ENCODE data around the gene MLF2. TPM values are rescaled to one million over a fixed set of nuclear protein-coding genes. Genes with fewer than 3 reads are reported as not detected.
A peak's percentile ranks its signal among the peaks of the same experiment; 100 is the strongest.

MLF2 gene
- polyA plus RNA-seq, 4 donors: 163 to 233 (median 187) TPM

DNA sequence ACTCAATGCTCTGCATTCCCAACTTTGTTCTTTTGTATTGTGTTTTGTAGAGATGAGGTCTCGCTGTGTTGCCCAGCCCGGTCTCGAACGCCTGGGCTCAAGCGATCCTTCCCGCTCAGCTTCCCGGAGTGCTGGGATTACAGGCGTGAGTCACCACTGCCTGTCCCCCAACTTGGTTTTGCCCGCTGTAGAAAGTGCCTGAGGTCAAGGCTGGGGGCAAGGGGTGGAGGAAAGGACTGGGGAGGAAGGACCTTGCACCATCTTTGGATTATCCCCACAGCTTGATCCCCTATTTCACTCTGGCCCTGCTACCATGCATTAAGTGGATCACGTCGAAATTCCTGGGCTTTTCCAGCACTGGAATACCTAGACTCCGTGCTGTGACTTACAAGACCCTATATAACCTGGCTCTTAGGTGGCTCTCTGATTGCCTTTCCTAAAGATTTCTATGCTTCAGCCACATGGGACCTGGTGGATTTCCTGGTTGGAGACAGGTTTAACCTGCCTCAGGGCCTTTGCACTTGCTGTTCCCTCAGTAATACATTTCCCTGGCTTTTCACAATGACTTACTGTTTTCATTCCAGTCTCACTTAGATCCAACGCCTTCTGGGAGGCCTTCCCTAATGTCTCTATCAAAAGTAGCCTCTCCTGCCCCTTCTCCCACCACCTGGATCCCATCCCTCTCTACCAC is 51.7 kb downstream of the MLF2 start:
- Histone ChIP-seq H3K9me3 (ENCODE audit: control insufficient read depth in 2 of 2, insufficient read depth in 1 of 2, low read depth in 1 of 2, low read length in 1 of 2) (no peaks in the 10 kb centered on the region), H3K4me3 (ENCODE audit: low read depth in 1 of 3, low read length in 3 of 3) (peak overlapping the region in 2 of 3 donors; percentile 14 to 37), H3K36me3 (ENCODE audit: control insufficient read depth in 3 of 3, insufficient read depth in 2 of 3, low read depth in 1 of 3, low read length in 3 of 3) (no peaks in the 10 kb centered on the region), H3K27me3 (ENCODE audit: control insufficient read depth in 3 of 3, insufficient read depth in 3 of 3, low read length in 3 of 3) (peaks cover 4 to 77% (median 20%) of the 10 kb centered on the region in 3 donors), H3K4me1 (ENCODE audit: control insufficient read depth in 3 of 3, insufficient read depth in 2 of 3, low read depth in 1 of 3, low read length in 2 of 3) (peaks cover 0 to 5% (median 0%) of the 10 kb centered on the region in 3 donors), H3K27ac (ENCODE audit: low read depth in 1 of 3, low read length in 2 of 3) (no peak overlapping the region)
- DNase-seq (no peak), FAIRE-seq (no peak)
- 30 to 31% (median 30%) methylated on average over 13 of the region's 13 CpGs for WGBS, 3 donors

GRCh38 chr12:6700646-6701051 is 52.3 kb downstream of the MLF2 start, which contains the start of gene PIANP:
PIANP (minus strand) TSS chr12:6700815; CDS start chr12:6698061, 2,754 bp downstream.
- Histone ChIP-seq H3K4me1 (ENCODE audit: control insufficient read depth in 3 of 3, insufficient read depth in 2 of 3, low read depth in 1 of 3, low read length in 2 of 3) (peaks cover 0 to 5% (median 0%) of the 10 kb centered on the region in 3 donors), H3K36me3 (ENCODE audit: control insufficient read depth in 3 of 3, insufficient read depth in 2 of 3, low read depth in 1 of 3, low read length in 3 of 3) (no peaks in the 10 kb centered on the region), H3K27me3 (ENCODE audit: control insufficient read depth in 3 of 3, insufficient read depth in 3 of 3, low read length in 3 of 3) (peaks cover 4 to 78% (median 20%) of the 10 kb centered on the region in 3 donors), H3K4me3 (ENCODE audit: low read depth in 1 of 3, low read length in 3 of 3) (peak within 1 kb of the TSS; percentile 37 to 40 (median 39)), H3K27ac (ENCODE audit: low read depth in 1 of 3, low read length in 2 of 3) (no peak within 1 kb of the TSS), H3K9me3 (ENCODE audit: control insufficient read depth in 2 of 2, insufficient read depth in 1 of 2, low read depth in 1 of 2, low read length in 1 of 2) (no peaks in the 10 kb centered on the region)
- DNase-seq (peak in 1 of 2 donors; percentile 71), FAIRE-seq (no peak)
- 0 to 4% (median 0%) methylated on average over 16 to 43 of the region's 43 CpGs for WGBS, 3 donors

DNA sequence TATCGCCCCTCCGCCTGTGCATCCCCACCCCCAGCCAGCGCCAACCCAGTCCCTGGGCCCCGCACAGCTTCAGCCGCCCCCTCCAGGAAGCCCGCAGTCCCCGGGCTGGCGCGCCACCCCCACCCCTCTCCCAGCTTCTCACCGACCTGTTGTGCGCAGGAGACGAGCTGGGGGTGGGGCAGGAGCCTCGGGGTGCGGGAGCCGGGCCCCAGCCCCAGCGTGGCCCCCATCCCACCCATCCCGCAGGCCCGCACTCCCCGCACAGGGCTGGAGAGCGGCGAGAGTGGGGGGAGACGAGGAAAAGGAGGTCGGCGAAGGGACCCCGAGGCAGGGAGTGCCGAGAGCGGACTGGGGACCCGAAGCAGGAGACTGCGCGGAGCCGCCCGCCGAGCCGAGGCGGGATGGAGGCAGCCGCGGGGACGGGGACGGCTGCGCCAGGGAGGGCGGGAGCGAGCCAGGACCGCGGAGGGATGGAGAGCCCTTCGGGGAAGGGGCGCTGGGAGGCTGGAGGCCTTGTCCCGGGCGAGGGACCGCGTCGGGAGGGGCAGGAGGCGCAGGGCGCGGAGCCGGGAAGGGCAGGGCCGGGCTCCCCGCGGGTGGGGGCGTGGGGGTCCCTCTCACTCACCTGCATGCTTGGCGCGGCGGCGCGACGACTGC is 52.8 kb downstream of the MLF2 start:
- Histone ChIP-seq H3K27ac (ENCODE audit: low read depth in 1 of 3, low read length in 2 of 3) (no peak overlapping the region), H3K4me3 (ENCODE audit: low read depth in 1 of 3, low read length in 3 of 3) (peak overlapping the region; percentile 37 to 40 (median 39)), H3K27me3 (ENCODE audit: control insufficient read depth in 3 of 3, insufficient read depth in 3 of 3, low read length in 3 of 3) (peaks cover 4 to 76% (median 20%) of the 10 kb centered on the region in 3 donors), H3K36me3 (ENCODE audit: control insufficient read depth in 3 of 3, insufficient read depth in 2 of 3, low read depth in 1 of 3, low read length in 3 of 3) (no peaks in the 10 kb centered on the region), H3K9me3 (ENCODE audit: control insufficient read depth in 2 of 2, insufficient read depth in 1 of 2, low read depth in 1 of 2, low read length in 1 of 2) (no peaks in the 10 kb centered on the region), H3K4me1 (ENCODE audit: control insufficient read depth in 3 of 3, insufficient read depth in 2 of 3, low read depth in 1 of 3, low read length in 2 of 3) (peaks cover 0 to 5% (median 0%) of the 10 kb centered on the region in 3 donors)
- FAIRE-seq (no peak), DNase-seq (peak in 1 of 2 donors; percentile 18)
- 1 to 3% (median 1%) methylated on average over 27 to 65 of the region's 65 CpGs for WGBS, 3 donors

DNA sequence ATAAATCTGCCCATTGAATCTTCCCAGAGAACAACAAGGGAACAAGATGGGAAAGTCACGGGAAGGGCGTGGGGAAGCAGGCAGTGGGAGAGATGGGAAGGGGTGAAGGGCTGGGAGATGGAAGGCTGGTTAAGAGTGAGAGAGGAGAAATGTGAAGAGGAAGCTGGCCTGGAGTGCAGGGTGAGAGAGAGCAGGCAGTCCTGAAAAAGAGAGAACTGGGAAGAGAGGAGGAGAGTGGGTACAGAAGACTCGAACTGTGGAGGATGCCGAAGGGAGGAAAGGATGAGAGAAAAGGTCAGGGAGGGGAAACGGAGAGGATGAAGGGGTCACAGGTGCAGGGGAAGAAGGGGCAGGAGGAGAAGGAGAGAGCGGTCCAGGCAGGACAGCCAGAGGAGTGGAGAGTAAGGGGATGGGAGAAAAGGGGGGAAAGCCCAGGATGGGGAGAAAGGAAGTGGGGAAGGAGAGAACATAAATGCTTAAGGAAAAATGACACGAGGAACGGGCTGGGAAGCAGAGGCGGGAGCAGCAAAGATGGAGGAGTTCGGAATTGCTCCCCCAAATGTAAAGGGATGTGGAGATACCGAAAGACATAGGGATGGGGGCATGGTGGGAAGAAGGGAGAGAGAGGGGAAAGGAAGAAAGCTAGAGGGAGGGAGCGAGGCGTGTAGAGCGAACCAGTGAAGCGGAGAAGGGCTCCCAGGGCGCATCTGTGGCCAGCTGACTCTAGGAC is 53.5 kb downstream of the MLF2 start:
- DNase-seq (no peak), FAIRE-seq (no peak)
- H3K4me3 ChIP-seq (ENCODE audit: low read depth in 1 of 3, low read length in 3 of 3): peak overlapping the region in 2 of 3 donors; percentile 37 to 39
- H3K27me3 ChIP-seq (ENCODE audit: control insufficient read depth in 3 of 3, insufficient read depth in 3 of 3, low read length in 3 of 3): peaks cover 4 to 76% (median 20%) of the 10 kb centered on the region in 3 donors
- H3K27ac ChIP-seq (ENCODE audit: low read depth in 1 of 3, low read length in 2 of 3): no peak overlapping the region
- H3K36me3 ChIP-seq (ENCODE audit: control insufficient read depth in 3 of 3, insufficient read depth in 2 of 3, low read depth in 1 of 3, low read length in 3 of 3): peaks cover 0 to 3% (median 0%) of the 10 kb centered on the region in 3 donors
- 17 to 24% (median 18%) methylated on average over 12 to 16 of the region's 16 CpGs for WGBS, 3 donors
- peaks cover 0 to 5% (median 0%) of the 10 kb centered on the region in 3 donors for H3K4me1 ChIP-seq (ENCODE audit: control insufficient read depth in 3 of 3, insufficient read depth in 2 of 3, low read depth in 1 of 3, low read length in 2 of 3)
- H3K9me3 ChIP-seq (ENCODE audit: control insufficient read depth in 2 of 2, insufficient read depth in 1 of 2, low read depth in 1 of 2, low read length in 1 of 2): no peaks in the 10 kb centered on the region

DNA sequence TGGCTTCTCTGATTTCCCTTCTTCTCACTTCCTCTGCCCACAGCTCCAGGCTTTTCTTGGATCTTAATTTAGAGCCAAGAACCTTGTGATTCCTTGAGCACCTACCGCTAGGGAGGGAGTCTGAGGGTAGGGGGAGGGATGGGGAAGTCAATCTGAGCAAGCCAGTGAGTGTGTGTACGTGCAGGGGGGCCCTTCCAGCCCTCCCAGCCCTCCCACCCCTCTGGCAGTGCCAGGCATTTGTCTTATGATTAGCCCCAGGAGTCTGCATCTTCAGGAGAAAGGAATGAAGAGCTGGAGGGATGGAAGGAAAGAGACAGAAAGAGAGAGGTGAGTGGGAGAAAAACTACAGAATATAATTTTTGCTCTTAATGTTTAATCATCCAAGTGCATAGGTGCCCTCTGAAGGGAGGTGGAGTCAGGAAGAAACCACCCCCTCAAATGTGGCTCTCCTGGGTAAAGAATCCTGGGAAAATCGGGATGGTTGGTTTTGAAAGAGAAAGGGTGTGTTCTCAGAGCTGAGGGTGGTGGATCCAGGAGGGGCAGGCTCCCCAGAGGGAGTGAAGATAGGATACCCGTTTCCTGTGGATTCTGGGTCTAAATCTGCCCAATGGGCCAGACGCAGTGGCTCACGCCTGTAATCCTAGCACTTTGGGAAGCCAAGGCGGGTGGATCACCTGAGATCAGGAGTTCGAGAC is 54.4 kb downstream of the MLF2 start:
- Histone ChIP-seq H3K4me1 (ENCODE audit: control insufficient read depth in 3 of 3, insufficient read depth in 2 of 3, low read depth in 1 of 3, low read length in 2 of 3) (peaks cover 0 to 5% (median 0%) of the 10 kb centered on the region in 3 donors), H3K36me3 (ENCODE audit: control insufficient read depth in 3 of 3, insufficient read depth in 2 of 3, low read depth in 1 of 3, low read length in 3 of 3) (peaks cover 0 to 4% (median 0%) of the 10 kb centered on the region in 3 donors), H3K9me3 (ENCODE audit: control insufficient read depth in 2 of 2, insufficient read depth in 1 of 2, low read depth in 1 of 2, low read length in 1 of 2) (no peaks in the 10 kb centered on the region), H3K4me3 (ENCODE audit: low read depth in 1 of 3, low read length in 3 of 3) (no peak overlapping the region), H3K27me3 (ENCODE audit: control insufficient read depth in 3 of 3, insufficient read depth in 3 of 3, low read length in 3 of 3) (peaks cover 4 to 67% (median 18%) of the 10 kb centered on the region in 3 donors), H3K27ac (ENCODE audit: low read depth in 1 of 3, low read length in 2 of 3) (no peak overlapping the region)
- 48 to 59% (median 50%) methylated on average over 8 of the region's 8 CpGs for WGBS, 3 donors
- FAIRE-seq: no peak
- no peak for DNase-seq

Other genes starting within 250 kb of the MLF2 start
- gene GAPDH, start 218.6 kb downstream of the MLF2 start, polyA plus RNA-seq: 1,000 to 10,000 TPM; 1,934 to 3,805 (median 2,842) TPM
- 1 to 10 TPM; 1.3 to 7.7 (median 5.2) TPM for gene IFFO1, start 197.1 kb downstream of the MLF2 start, polyA plus RNA-seq
- gene NOP2, start 184.8 kb downstream of the MLF2 start, polyA plus RNA-seq: 10 to 100 TPM; 14.3 to 40.6 (median 22.0) TPM
- gene CHD4, start 145.8 kb downstream of the MLF2 start, polyA plus RNA-seq: 100 to 1,000 TPM in 2 of 4 donors, 10 to 100 TPM in 2; 88.2 to 123 (median 109) TPM
- gene LPAR5, start 117.2 kb downstream of the MLF2 start, polyA plus RNA-seq: 10 to 100 TPM in 1 of 4 donors, 1 to 10 TPM in 3; 6.2 to 19.7 (median 8.3) TPM
- gene ACRBP, start 105.7 kb downstream of the MLF2 start, polyA plus RNA-seq: 1 to 10 TPM; 2.6 to 5.9 (median 3.6) TPM
- gene ING4, start 90.0 kb downstream of the MLF2 start, polyA plus RNA-seq: 10 to 100 TPM; 29.3 to 61.0 (median 30.5) TPM
- gene ZNF384, start 63.8 kb downstream of the MLF2 start, polyA plus RNA-seq: 10 to 100 TPM; 26.2 to 82.3 (median 34.6) TPM
- 1 to 10 TPM in 2 of 4 donors, not detected in 2; 1.7 to 3.4 TPM for gene PIANP, start 52.3 kb downstream of the MLF2 start, polyA plus RNA-seq
- gene COPS7A, start 29.1 kb downstream of the MLF2 start, polyA plus RNA-seq: 10 to 100 TPM; 30.5 to 49.3 (median 36.1) TPM
- 100 to 1,000 TPM in 2 of 4 donors, 10 to 100 TPM in 2; 34.0 to 204 (median 122) TPM for gene PTMS, start 13.2 kb upstream of the MLF2 start, polyA plus RNA-seq
- 1 to 10 TPM in 2 of 4 donors, under 1 TPM in 2; 0.67 to 5.9 (median 1.3) TPM for gene LAG3, start 19.4 kb upstream of the MLF2 start, polyA plus RNA-seq
- 10 to 100 TPM in 1 of 4 donors, 1 to 10 TPM in 2, under 1 TPM in 1; 0.89 to 19.1 (median 6.5) TPM for gene CD4, start 36.4 kb upstream of the MLF2 start, polyA plus RNA-seq
- gene GPR162, start 68.7 kb upstream of the MLF2 start, polyA plus RNA-seq: 1 to 10 TPM in 3 of 4 donors, not detected in 1; 1.1 to 6.7 (median 5.1) TPM
- gene P3H3, start 75.3 kb upstream of the MLF2 start, polyA plus RNA-seq: 10 to 100 TPM in 1 of 4 donors, 1 to 10 TPM in 2, under 1 TPM in 1; 0.89 to 18.3 (median 4.9) TPM
- 1 to 10 TPM in 3 of 4 donors, not detected in 1; 1.0 to 5.5 (median 3.2) TPM for gene GNB3, start 87.8 kb upstream of the MLF2 start, polyA plus RNA-seq
- gene CDCA3, start 98.1 kb upstream of the MLF2 start, polyA plus RNA-seq: 10 to 100 TPM; 30.3 to 99.1 (median 49.0) TPM
- gene USP5, start 99.0 kb upstream of the MLF2 start, polyA plus RNA-seq: 10 to 100 TPM; 31.9 to 54.0 (median 39.2) TPM
- 1,000 to 10,000 TPM in 2 of 4 donors, 100 to 1,000 TPM in 2; 574 to 1,439 (median 1,040) TPM for gene TPI1, start 114.4 kb upstream of the MLF2 start, polyA plus RNA-seq
- gene SPSB2, start 120.2 kb upstream of the MLF2 start, polyA plus RNA-seq: 10 to 100 TPM in 3 of 4 donors, 1 to 10 TPM in 1; 9.7 to 22.5 (median 12.7) TPM
- gene LRRC23, start 151.7 kb upstream of the MLF2 start, polyA plus RNA-seq: 1 to 10 TPM; 3.6 to 8.2 (median 4.7) TPM
- gene ENO2, start 161.4 kb upstream of the MLF2 start, polyA plus RNA-seq: 10 to 100 TPM in 1 of 4 donors, 1 to 10 TPM in 2, under 1 TPM in 1; 0.67 to 19.1 (median 3.1) TPM
- gene ATN1, start 174.8 kb upstream of the MLF2 start, polyA plus RNA-seq: 10 to 100 TPM; 34.0 to 63.3 (median 46.2) TPM
- not detected for gene RNU7-1, start 190.7 kb upstream of the MLF2 start, polyA plus RNA-seq
- gene C12orf57, start 190.9 kb upstream of the MLF2 start, polyA plus RNA-seq: 100 to 1,000 TPM; 119 to 379 (median 273) TPM
- gene PTPN6, start 198.2 kb upstream of the MLF2 start, polyA plus RNA-seq: 10 to 100 TPM; 37.4 to 81.1 (median 58.7) TPM
- 100 to 1,000 TPM; 165 to 311 (median 212) TPM for gene PHB2, start 217.5 kb upstream of the MLF2 start, polyA plus RNA-seq
- gene EMG1, start 217.8 kb upstream of the MLF2 start, polyA plus RNA-seq: 10 to 100 TPM; 12.3 to 39.3 (median 23.2) TPM